GM18519 (cell line): Measurements from ENCODE around the gene BCS1L.

Source experiments
- ATAC-seq: cut with Tn5 transposase; IDR thresholded peaks from one replicate; pipeline ENCODE4 v1.9.1; 2021; ENCODE audit warnings: mild to moderate bottlenecking, moderate library complexity; ENCODE audit not compliant: unreplicated experiment, low FRiP score

BCS1L gene

GRCh38 chr2:218659258-218659987, at the start of gene BCS1L, which contains the start of gene ZNF142:
TSS of gene BCS1L (plus strand) at chr2:218659683. CDS start at chr2:218660988, 1,305 bp downstream.
TSS of gene ZNF142 (minus strand) at chr2:218659623. CDS start at chr2:218656429, 3,194 bp downstream.
- peak; percentile 56 for ATAC-seq

GRCh38 chr2:218615868-218616315, 43.6 kb upstream of the BCS1L start:
- no peak for ATAC-seq

- no peak for ATAC-seq
Measured at GRCh38 chr2:218618102-218618860, 41.2 kb upstream of the BCS1L start.

- no peak for ATAC-seq
Measured at GRCh38 chr2:218621007-218621406, 38.5 kb upstream of the BCS1L start.

- no peak for ATAC-seq
Measured at GRCh38 chr2:218622606-218623365, 36.7 kb upstream of the BCS1L start.

- no peak for ATAC-seq
Measured at GRCh38 chr2:218623366-218623705, 36.1 kb upstream of the BCS1L start.

- no peak for ATAC-seq
Measured at GRCh38 chr2:218626369-218626768, 33.1 kb upstream of the BCS1L start.

- no peak for ATAC-seq
Measured at GRCh38 chr2:218627939-218628338, 31.5 kb upstream of the BCS1L start.

GRCh38 chr2:218631837-218632236, 27.6 kb upstream of the BCS1L start:
- no peak for ATAC-seq

GRCh38 chr2:218635719-218636118, 23.8 kb upstream of the BCS1L start:
- ATAC-seq: no peak

GRCh38 chr2:218638372-218638771, 21.1 kb upstream of the BCS1L start:
- ATAC-seq: no peak

GRCh38 chr2:218642121-218642656, 17.3 kb upstream of the BCS1L start:
- ATAC-seq: no peak

- ATAC-seq: no peak
Measured at GRCh38 chr2:218642786-218643185, 16.7 kb upstream of the BCS1L start.

- no peak for ATAC-seq
Measured at GRCh38 chr2:218643751-218644310, 15.7 kb upstream of the BCS1L start.

- ATAC-seq: no peak
Measured at GRCh38 chr2:218644721-218645120, 14.8 kb upstream of the BCS1L start.

GRCh38 chr2:218645126-218645525, 14.4 kb upstream of the BCS1L start:
- ATAC-seq: no peak

GRCh38 chr2:218648088-218648786, 11.2 kb upstream of the BCS1L start:
- no peak for ATAC-seq

- no peak for ATAC-seq
Measured at GRCh38 chr2:218648787-218649100, 10.7 kb upstream of the BCS1L start.

GRCh38 chr2:218655751-218656150, 3.7 kb upstream of the BCS1L start:
- ATAC-seq: no peak

- ATAC-seq: peak; percentile 32
Measured at GRCh38 chr2:218658671-218659257, 719 bp upstream of the BCS1L start.
